WTC11 (cell line): Measurements from ENCODE around the gene INSC.

Source experiments
- CREM ChIP-seq: sonication (generic); formaldehyde crosslinking; IDR thresholded peaks from 2 replicates; pipeline ENCODE4 v1.8.1; 2022; ENCODE audit warnings: mild to moderate bottlenecking, missing genetic modification reagents, moderate library complexity
- CTCF ChIP-seq: fragments of 200-600 bp; IDR thresholded peaks from 2 replicates; pipeline ENCODE4 v1.8.0; 2022; ENCODE audit warnings: antibody characterized with exemption
- ESRRA ChIP-seq: sonication (generic); formaldehyde crosslinking; IDR thresholded peaks from 2 replicates; pipeline ENCODE4 v1.8.1; 2022; ENCODE audit warnings: mild to moderate bottlenecking, missing genetic modification reagents, borderline replicate concordance
- FOXP4 ChIP-seq: sonication (generic); formaldehyde crosslinking; IDR thresholded peaks from 2 replicates; pipeline ENCODE4 v1.8.0; 2022; ENCODE audit warnings: mild to moderate bottlenecking, missing genetic modification reagents
- JUN ChIP-seq: sonication (generic); formaldehyde crosslinking; IDR thresholded peaks from 2 replicates; pipeline ENCODE4 v1.8.0; 2023; ENCODE audit warnings: mild to moderate bottlenecking, missing genetic modification reagents
- NFE2L1 ChIP-seq: sonication (generic); formaldehyde crosslinking; IDR thresholded peaks from 2 replicates; pipeline ENCODE4 v1.8.1; 2023; ENCODE audit warnings: missing genetic modification reagents
- NR3C1 ChIP-seq: sonication (generic); formaldehyde crosslinking; conservative IDR thresholded peaks from 2 replicates; pipeline ENCODE4 v1.8.1; 2023; ENCODE audit warnings: low read depth, mild to moderate bottlenecking, missing genetic modification reagents
- STAT6 ChIP-seq: sonication (generic); formaldehyde crosslinking; conservative IDR thresholded peaks from 2 replicates; pipeline ENCODE4 v1.8.1; 2023; ENCODE audit warnings: mild to moderate bottlenecking, low read depth, missing genetic modification reagents, moderate library complexity
- TCF7 ChIP-seq: sonication (generic); formaldehyde crosslinking; IDR thresholded peaks from 2 replicates; pipeline ENCODE4 v1.8.0; 2022; ENCODE audit warnings: mild to moderate bottlenecking, low read depth, missing genetic modification reagents, moderate library complexity
- TEAD4 ChIP-seq: sonication (generic); formaldehyde crosslinking; IDR thresholded peaks from 2 replicates; pipeline ENCODE4 v1.8.0; 2022; ENCODE audit warnings: mild to moderate bottlenecking, missing genetic modification reagents
- USF1 ChIP-seq: sonication (generic); formaldehyde crosslinking; IDR thresholded peaks from 2 replicates; pipeline ENCODE4 v1.8.0; 2022; ENCODE audit warnings: mild to moderate bottlenecking, missing genetic modification reagents
- ZNF138 ChIP-seq: sonication (generic); formaldehyde crosslinking; conservative IDR thresholded peaks from 2 replicates; pipeline ENCODE4 v1.8.1; 2022; ENCODE audit warnings: mild to moderate bottlenecking, moderate library complexity, missing genetic modification reagents

GRCh38 chr11:15178214-15178613, 63.5 kb downstream of the INSC start:
- TF ChIP-seq TEAD4 (CRISPR knock-in tag) (no peak), CTCF (no peak), CREM (CRISPR knock-in tag) (no peak), NFE2L1 (CRISPR knock-in tag) (no peak), ESRRA (CRISPR knock-in tag) (no peak), USF1 (CRISPR knock-in tag) (no peak), TCF7 (CRISPR knock-in tag) (no peak), FOXP4 (CRISPR knock-in tag) (no peak), JUN (no peak), NR3C1 (CRISPR knock-in tag) (no peak), ZNF138 (no peak), STAT6 (CRISPR knock-in tag) (no peak)
